Fibroblast of the conjunctiva (primary cell): ENCODE measurements around the gene FERMT3.

ENCODE experiments used
- DNase-seq: peaks from one replicate; pipeline ENCODE4 v3.0.0-alpha.2; 2010; ENCODE audit warnings: low read depth

FERMT3 gene

DNA sequence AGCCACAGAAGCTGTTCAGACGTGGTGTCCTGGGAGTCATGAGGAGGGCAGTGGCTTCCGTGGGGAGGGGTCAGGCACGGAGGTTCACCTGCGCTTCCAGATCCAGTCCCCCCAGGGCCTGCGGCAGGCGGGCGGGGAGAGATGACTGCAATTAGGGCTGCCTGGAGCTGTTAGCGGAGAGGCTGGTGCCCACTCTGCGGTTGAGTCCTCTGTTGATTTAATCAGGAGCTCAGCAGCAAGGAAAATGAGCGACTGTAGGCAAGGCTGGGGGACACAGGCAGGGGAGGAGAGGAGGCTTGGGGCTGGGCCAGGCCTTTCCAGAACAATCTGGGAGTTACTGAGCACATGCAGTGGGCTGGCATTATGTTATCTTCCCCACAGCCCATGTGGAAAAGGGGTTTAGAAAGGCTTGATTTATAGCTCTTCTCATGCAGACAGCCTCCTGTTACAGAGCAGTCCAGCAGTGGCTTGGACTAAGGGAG, 57.9 kb downstream of the FERMT3 start:
- DNase-seq: no peak

GRCh38 chr11:64265176-64266160, 58.9 kb downstream of the FERMT3 start:
- no peak for DNase-seq

DNA sequence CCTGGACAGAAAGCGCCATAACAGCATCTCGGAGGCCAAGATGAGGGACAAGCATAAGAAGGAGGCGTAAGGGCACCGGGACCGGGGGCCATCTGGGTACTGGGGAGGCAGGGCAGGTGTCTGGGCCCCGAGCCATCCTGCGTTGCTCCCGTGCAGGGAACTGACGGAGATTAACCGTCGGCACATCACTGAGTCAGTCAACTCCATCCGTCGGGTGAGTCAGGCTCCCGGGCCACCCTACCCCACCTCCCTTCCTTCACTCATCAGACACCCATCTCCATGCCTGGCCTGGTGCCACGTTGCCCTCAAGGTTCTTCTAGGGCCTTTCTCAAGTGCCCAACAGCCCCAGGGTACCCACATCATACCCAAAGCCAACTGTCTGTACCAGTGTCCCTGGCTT, 59.8 kb downstream of the FERMT3 start:
- DNase-seq: no peak

DNA sequence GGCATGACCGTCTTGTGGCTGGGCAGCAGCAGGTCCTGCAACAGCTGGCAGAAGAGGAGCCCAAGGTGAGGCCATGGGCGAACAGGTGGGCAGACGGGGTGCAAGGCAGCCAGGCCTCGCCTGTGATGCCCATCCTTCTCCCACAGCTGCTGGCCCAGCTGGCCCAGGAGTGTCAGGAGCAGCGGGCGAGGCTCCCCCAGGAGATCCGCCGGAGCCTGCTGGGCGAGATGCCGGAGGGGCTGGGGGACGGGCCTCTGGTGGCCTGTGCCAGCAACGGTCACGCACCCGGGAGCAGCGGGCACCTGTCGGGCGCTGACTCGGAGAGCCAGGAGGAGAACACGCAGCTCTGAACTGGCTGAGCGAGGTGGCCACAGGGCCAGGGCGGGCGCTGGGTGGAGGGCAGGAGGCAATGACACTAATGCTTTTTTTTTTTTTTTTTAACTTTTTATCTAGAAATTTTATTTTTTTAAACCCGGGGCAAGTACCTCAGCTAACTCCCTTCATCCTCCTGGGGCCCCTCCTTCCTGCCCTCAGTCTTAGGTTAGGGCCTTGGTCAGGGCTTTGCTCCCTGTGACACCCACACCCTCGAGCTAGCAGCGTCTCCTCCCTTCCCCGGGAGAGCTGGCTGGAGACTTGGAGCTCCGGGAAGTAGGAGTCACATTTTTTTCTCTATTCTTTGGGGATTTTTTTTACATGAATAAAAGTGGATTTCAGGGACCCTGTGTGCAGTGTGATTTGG, 60.9 kb downstream of the FERMT3 start:
- DNase-seq: no peak

DNA sequence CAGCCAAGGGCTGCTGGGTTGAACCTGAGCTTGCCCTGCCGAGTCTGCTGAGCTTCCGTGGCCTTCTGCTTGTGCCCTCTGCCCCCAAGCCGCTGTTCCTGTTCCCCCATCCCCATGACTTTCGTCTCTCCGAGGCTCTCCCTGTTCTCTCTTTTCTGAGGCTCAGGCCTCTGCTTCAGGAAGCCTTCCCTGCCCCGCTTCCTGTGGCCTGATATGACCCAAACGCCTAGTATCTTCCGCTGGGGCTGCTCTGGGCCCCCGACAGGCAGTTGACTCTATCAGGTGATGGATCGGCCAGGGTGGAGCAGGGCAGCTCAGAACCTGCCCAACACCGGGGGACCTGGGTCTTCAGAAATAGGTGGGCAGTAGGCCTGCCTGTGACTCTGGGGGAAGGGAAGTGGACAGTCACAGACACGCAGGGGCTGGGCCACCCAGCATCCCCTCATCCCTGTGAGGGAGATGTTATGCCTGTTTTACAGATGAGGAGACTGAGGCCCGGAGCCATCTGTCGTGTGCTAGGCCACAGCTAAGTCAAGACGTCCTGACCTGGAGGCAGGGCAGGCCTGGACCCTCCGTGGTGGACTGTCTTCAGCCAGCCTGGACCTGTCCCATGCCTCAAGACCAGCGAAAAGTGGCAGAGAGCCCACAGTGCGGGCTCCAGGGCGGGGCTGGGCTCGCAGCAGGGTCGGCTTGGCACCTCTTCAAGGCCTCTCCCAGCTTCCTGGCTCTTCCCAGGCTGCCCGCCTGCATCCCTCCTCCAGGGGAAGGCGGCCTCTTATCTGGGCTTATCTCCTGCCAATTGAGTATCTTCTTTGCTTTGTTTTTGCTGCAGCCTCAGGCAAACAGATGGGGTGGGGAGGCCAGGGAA, 61.7 kb downstream of the FERMT3 start:
- DNase-seq: no peak

DNA sequence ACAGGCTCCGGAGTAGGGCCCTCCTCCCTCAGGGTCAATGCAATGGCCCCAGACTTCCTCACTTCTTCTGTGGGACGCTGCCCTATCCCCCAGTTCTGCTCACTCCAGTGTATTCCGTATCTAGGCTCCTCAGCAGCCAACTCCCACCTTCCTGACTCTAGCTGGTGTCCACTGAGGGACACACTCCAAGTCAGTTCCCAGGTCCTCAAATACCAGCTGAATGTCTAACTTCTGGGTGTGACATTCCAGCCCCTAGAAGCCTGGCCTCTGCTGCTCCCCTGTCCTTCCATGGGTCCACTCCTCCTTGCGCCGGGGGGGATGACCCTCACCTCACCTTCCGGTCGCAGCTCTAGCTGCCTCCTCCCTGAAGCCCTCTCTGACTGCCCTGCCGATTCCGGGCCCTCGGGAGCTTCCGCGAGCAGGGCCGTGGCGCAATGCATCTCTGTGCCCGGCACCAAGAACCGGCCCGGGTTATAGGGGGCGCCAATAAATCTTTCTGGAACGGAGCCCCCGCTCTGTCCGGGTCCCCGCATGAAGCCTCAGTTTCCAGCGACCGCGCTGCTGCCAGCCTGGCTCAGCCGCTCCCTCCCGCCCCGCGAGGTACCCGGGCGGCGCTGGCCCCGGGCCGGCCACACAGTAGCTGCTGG, 62.5 kb downstream of the FERMT3 start:
- DNase-seq: no peak

DNA sequence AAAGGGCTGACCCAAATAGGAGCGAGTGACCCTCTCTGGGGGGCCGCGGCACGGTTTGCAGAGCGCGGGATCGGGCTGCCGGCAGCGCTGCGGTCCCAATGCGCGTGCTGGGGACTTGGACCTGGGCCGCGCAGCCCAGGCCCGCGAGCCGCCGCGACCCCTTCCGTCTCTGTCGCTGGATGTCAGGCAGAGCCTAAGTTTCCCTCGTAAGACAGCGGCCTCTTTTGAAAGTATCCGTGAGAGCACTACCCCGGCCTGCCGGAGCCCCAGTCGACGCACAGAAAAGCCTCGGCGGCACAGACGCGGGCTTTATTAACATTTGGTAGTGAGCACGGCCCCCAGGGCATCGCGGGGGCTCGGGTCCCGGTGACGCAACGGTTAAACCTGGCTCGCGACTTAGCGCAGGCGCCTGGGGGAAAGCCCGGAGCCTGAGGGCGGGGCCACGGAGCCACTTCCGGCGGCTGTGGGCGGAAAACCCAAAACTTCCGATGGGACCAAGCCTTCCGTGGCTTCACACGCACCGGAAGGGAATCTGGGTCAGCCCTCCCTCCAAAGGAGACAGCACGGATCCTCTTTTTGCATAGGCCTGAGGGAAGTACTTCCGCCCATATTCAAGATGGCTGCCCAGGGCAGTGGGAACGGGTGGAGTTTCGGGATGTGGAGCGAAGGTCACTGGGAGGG, 63.2 kb downstream of the FERMT3 start:
- DNase-seq: peak; percentile 100
